Measurements from ENCODE around the gene CEP112. TPM values are rescaled to one million over a fixed set of nuclear protein-coding genes. Genes with fewer than 3 reads are reported as not detected.

The CEP112 gene
- total and polyA plus RNA-seq, 2 of the 4 experiments (the other 2 are of a cell fraction): 2.5 to 5.6 TPM

GRCh38 chr17:65941356-65941899 lies 250.5 kb downstream of the CEP112 start:
- no peak for ATAC-seq (ENCODE audit: low read depth)
- Histone ChIP-seq H3K9me1 (ENCODE audit: insufficient read depth, low read length) (no peaks in the 10 kb centered on the region), H2AK5ac (ENCODE audit: low read depth, low read length) (no peak overlapping the region), H3K14ac (replicated peaks; ENCODE audit: low read depth, low read length) (0 out of 2 replicates have a peak overlapping the region, but pooled peaks have one; percentile 20), H3K23ac (ENCODE audit: low read depth, low read length) (no peak overlapping the region), H3K36me3 (ENCODE audit: control insufficient read depth, insufficient read depth, low read length) (no peaks in the 10 kb centered on the region), H2BK120ac (ENCODE audit: low read depth, low read length) (no peak overlapping the region), H2BK15ac (ENCODE audit: low read depth, low read length) (no peak overlapping the region), H3K4me1 (ENCODE audit: control insufficient read depth, insufficient read depth, low read length) (no peaks in the 10 kb centered on the region), H3K4me2 (ENCODE audit: low read depth, low read length) (no peak overlapping the region), H4K20me1 (ENCODE audit: insufficient read depth, low read length) (no peaks in the 10 kb centered on the region), H3K9me3 (ENCODE audit: control insufficient read depth, insufficient read depth, low read length) (no peaks in the 10 kb centered on the region), H3K56ac (ENCODE audit: extremely low read depth, insufficient read depth, low read length) (no peak overlapping the region), H3K4ac (ENCODE audit: low read depth, low read length) (no peak overlapping the region), H3K18ac (ENCODE audit: low read depth, low read length) (no peak overlapping the region), H2BK20ac (ENCODE audit: low read depth, low read length) (no peak overlapping the region), H4K5ac (ENCODE audit: low read depth, low read length) (no peak overlapping the region), H2AK9ac (replicated peaks; ENCODE audit: low read depth, low read length, poor library complexity) (no peak overlapping the region), H2BK5ac (ENCODE audit: low read depth, low read length, poor library complexity, severe bottlenecking) (no peak overlapping the region), H3K79me1 (ENCODE audit: low read depth in 1 of 2, low read length in 2 of 2) (no peaks in the 10 kb centered on the region), H4K91ac (ENCODE audit: insufficient read depth, low read depth, low read length) (no peak overlapping the region), H3K4me3 (ENCODE audit: insufficient read depth, low read depth, low read length) (no peak overlapping the region), H2AFZ (replicated peaks; ENCODE audit: low read length, poor library complexity) (no peak overlapping the region), H3K27me3 (ENCODE audit: control insufficient read depth, insufficient read depth, low read length) (no peaks in the 10 kb centered on the region), H4K8ac (ENCODE audit: low read depth in 2 of 2, low read length in 2 of 2) (no peak overlapping the region), H3K27ac (ENCODE audit: insufficient read depth, low read length) (no peak overlapping the region), H3K9ac (ENCODE audit: low read depth, low read length) (no peak overlapping the region)
- intact Hi-C loops (cut with micrococcal nuclease): no loop called here
- no TSS peak for BruUV-seq (replicated peaks)
- 100% methylated on average over 2 of the region's 4 CpGs; no CpG with 5 or more reads in 1 of the 2 experiments for WGBS, 2 experiments (ENCODE audit: extremely low coverage in 2 of 2, insufficient read length in 1 of 2)
- ChIA-PET CTCF (interaction anchor here (1.4 kb wide), 1 partner anchor 663 kb away, joined by 4 read pairs; no protein-coding TSS in a partner anchor), POLR2A (ENCODE audit: unreplicated experiment) (no interaction called here)
- in situ Hi-C loops (cut with MboI; ENCODE audit: low sequenced_read_pairs): no loop called here
- dilution Hi-C loops (cut with HindIII; ENCODE audit: low sequenced_read_pairs, unreplicated experiment): no loop called here
- no peak for DNase-seq
- TF ChIP-seq CTCF (conservative IDR thresholded peaks at IDR 0.05; ENCODE audit: low read depth, low read length) (0 out of 2 replicates have a peak, but pooled peaks have one; percentile 2), SMC3 (IDR thresholded peaks at IDR 0.05; ENCODE audit: low read depth, low read length) (no peak)

Data from IMR-90 (cell line).